ENCODE data around the gene TPCN2.
A peak's percentile ranks its signal among the peaks of the same experiment; 100 is the strongest.
"Not testable (repeated sequence)": the region's sequence is repeated elsewhere in the genome, so short reads cannot be mapped to it uniquely, and the experiment has no call there.

The TPCN2 gene

DNA sequence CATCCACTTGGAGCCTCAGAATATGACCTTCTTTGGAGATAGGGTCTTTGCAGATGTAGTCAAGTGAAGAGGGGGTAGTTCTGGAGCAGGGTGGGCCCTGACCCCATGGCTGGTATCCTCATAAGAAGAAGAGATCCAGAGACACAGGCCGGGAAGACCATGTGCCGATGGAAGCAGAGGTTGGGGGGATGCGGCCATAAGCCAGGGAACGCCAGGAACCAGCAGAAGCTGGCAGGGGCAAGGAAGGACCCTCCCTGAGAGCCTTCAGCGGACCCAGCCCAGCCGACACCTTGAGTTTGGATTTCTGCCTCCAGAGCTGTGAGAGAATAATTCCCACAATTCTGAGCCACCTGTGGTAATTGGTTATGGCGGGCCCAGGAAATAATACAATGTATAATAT is 80.9 kb downstream of the TPCN2 start:
- DNase-seq (ENCODE audit: low read depth), result no peak

DNA sequence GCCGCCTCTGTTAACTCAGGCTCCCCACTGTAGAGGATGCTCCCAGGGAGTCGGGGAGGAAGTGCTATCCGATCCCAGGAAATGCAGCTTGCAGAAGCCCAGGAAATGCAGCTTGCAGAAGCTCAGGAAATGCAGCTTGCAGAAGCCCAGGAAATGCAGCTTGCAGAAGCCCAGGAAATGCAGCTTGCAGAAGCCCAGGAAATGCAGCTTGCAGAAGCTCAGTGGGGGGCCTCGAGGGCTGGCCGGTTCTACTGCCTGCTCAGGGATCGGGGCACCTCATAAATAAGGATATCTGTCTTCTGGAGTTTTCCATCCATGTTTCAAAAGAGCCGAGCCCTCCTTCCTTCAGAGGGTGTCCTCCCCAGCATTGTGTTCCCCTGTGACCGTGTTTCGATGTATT is 81.9 kb downstream of the TPCN2 start:
- no peak for DNase-seq (ENCODE audit: low read depth)

GRCh38 chr11:69131121-69131566 is 82.4 kb downstream of the TPCN2 start:
- no peak for DNase-seq (ENCODE audit: low read depth)

GRCh38 chr11:69131644-69132300 is 83.0 kb downstream of the TPCN2 start:
- DNase-seq (ENCODE audit: low read depth), result peak; percentile 15

GRCh38 chr11:69132301-69132670 is 83.6 kb downstream of the TPCN2 start:
- DNase-seq (ENCODE audit: low read depth), result no peak

GRCh38 chr11:69133251-69133650 is 84.5 kb downstream of the TPCN2 start:
- no peak for DNase-seq (ENCODE audit: low read depth)

DNA sequence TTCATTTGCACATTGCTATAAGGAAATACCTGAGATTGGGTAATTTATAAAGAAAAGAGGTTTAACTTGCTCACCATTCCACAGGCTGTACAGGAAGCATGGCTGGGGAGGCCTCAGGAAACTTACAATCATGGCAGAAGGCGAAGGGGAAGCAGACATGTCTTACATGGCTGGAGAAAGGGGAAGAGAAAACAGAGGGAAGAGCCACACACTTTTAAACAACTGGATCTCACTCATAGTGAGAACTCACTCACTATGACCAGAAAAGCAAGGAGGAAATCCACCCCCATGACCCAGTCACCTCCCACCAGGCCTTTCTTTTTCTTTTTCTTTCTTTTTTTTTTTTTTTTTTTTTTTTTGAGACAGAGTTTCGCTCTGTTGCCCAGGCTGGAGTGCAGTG is 85.5 kb downstream of the TPCN2 start:
- DNase-seq (ENCODE audit: low read depth), result not testable (repeated sequence)

GRCh38 chr11:69134957-69135356 is 86.2 kb downstream of the TPCN2 start:
- no peak for DNase-seq (ENCODE audit: low read depth)

GRCh38 chr11:69135420-69136363 is 87.0 kb downstream of the TPCN2 start:
- DNase-seq (ENCODE audit: low read depth), result no peak

GRCh38 chr11:69136471-69136870 is 87.7 kb downstream of the TPCN2 start:
- no peak for DNase-seq (ENCODE audit: low read depth)

GRCh38 chr11:69137151-69137844 is 88.6 kb downstream of the TPCN2 start:
- no peak for DNase-seq (ENCODE audit: low read depth)

DNA sequence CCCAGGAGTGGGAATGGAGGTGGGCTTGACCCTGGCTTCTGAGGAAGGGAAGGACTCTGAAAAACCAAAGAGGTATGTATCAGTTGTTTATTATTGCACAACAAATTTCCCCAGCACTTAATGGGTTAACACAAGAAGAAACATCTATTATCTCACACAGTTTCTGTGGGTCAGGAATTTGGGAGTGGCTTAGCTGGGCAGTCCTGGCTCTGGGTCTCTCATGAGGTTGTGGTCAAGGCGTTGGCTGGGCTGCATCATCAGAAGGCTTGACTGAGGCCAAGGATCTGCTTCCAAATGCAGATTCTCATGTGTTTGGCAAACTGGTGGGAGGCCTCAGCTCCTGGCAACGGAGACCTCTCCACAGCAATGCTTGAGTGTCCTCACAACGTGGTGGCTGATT is 89.5 kb downstream of the TPCN2 start:
- peak; percentile 64 for DNase-seq (ENCODE audit: low read depth)

GRCh38 chr11:69140161-69140560 is 91.4 kb downstream of the TPCN2 start:
- not testable (repeated sequence) for DNase-seq (ENCODE audit: low read depth)

- no peak for DNase-seq (ENCODE audit: low read depth)
Observed at GRCh38 chr11:69140635-69141034, 91.9 kb downstream of the TPCN2 start.

DNA sequence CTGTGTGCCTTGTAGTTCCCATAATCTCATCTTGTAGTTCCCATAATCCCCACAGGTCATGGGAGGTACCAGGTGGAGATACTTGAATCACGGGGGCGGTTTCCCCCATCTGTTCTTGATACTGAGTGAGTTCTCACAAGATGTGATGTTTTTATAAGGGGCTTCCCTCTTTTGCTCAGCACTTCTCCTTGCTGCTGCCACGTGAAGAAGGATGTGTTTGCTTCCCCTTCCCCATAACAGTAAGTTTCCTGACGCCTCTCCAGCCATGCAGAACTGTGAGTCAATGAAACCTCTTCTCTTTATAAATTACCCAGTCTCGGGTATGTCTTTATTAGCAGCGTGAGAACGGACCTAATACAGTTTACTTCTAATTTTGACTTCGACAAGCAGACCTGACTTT is 93.0 kb downstream of the TPCN2 start:
- DNase-seq (ENCODE audit: low read depth), result no peak

DNA sequence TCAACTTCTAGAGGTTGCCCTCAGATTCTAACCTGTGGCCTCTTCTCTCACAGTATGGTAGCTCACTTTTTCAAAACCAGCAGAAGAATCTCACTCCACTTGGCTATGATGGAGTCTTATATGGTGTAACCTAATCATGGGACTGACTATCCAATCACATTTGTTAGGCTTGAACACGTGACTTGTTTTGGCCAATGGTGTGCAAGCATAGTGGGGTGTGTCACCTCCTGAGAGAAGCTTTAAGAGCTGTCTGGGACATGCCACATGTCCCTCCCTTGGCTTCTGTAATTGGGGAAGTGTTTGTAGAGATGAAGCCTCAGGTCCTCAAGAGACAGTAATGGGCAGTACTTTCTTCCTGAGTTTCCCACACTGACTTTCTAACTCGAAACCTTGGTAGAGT is 94.2 kb downstream of the TPCN2 start:
- DNase-seq (ENCODE audit: low read depth), result no peak

DNA sequence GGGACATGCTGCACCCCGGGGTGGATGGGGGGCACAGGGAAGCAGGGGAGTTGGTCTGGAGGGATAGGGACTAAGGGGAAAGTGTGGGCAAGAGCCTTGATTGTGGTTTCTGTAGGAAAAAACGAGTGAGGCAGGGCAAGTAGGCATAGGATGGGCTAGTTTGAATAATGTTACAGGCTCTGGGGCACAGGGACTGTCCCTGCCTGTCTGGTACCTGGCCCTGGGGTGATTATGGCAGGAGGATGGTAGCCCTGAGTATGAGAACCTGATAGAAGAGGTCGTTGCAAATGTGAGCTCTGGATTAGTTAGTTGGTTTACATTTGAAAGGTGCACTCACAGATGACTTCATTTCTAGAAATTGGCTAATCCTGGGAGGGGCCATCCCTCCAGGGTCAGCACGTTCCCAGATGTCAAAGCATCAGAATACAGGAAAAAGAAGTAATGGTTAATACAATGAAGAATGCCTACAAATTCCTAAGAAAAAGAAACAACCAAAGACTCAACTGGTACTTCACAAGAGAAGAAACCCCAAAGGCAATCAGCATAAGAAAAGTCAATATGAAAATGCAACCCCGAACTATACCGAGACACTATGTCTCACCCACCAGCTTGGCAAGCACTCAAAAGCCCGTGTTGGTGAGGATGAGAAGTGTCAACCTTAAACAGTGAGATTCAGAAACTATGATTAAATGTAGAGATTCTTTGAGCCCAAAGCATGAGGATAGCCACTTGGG is 95.8 kb downstream of the TPCN2 start:
- DNase-seq (ENCODE audit: low read depth), result no peak

- DNase-seq (ENCODE audit: low read depth), result peak; percentile 44
Observed at GRCh38 chr11:69145050-69145380, 96.3 kb downstream of the TPCN2 start.

DNA sequence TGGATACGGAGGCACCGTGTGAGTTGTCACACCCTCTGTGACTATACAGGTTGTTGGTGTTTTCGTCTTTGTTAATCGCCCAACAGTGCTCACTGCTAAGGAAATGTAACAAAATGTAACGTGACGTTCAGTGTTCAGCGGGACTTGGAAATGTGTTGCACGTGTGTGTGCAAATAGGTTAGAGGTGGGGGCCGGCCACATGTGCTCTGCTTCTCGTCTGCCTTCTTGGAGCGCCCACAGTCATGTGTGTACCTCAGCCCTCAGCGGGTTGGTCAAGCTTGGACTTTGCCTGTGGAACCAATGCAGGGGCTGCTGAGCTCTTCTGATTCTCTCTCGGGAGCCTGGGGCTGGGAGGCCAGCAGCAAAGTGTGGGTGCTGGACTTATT is 99.6 kb downstream of the TPCN2 start:
- DNase-seq (ENCODE audit: low read depth), result no peak

GRCh38 chr11:69148806-69149205 is 100.1 kb downstream of the TPCN2 start:
- DNase-seq (ENCODE audit: low read depth), result no peak

DNA sequence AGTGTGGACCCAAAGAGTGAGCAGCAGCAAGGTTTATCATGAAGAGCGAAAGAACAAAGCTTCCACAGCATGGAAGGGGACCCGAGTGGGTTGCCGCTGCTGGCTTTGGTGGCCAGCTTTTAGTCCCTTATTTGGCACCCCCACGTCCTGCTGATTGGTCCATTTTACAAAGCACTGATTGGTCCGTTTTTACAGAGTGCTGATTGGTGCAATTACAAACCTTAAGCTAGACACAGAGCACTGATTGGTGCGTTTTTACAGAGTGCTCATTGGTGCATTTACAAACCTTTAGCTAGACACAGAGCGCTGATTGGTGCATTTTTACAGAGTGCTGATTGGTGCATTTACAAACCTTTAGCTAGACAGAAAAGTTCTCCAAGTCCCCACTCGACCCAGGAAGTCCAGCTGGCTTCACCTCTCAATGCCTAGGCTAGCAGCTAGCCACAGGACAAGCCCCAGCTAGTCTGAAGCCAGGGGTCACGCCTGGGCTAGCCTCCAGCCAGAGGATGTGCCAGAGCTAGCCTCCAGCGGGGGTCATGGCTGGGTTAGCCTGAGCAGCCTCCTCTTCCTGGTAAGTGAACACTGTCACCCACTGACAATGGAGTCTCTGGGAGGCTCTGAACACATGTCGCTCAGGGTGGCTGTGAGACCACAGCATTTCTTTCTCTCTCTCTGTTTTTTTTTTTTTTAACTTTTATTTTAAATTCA is 100.8 kb downstream of the TPCN2 start:
- not testable (repeated sequence) for DNase-seq (ENCODE audit: low read depth)

DNA sequence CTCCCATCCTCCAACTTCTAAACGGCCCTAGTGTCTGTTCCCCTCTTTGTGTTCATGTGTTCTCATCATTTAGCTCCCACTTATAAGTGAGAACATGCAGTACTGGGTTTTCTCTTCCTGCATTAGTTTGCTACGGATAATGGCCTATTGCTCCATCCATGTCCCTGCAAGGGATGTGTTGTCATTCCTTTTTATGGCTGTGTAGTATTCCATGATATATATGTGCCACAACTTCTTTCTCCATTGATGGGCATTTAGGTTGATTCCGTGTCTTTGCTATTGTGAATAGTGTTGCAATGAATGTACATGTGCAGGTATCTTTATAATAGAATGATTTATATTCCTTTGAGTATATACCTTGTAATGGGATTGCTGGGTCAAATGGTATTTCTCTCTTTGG is 101.4 kb downstream of the TPCN2 start:
- no peak for DNase-seq (ENCODE audit: low read depth)

Data from GM04503 (cell line).